ENCODE results near the gene POP4. TPM values are rescaled to one million over a fixed set of nuclear protein-coding genes. Genes with fewer than 3 reads are reported as not detected.

Gene POP4
- total and polyA plus RNA-seq, 12 donors, result 65.4 to 134 (median 75.5) TPM

- TF ChIP-seq CTCF (IDR thresholded peaks at IDR 0.05) (no peak), POLR2A (IDR thresholded peaks at IDR 0.05) (no peak)
- Histone ChIP-seq H3K27ac (no peak overlapping the region), H3K27me3 (no peaks in the 10 kb centered on the region), H3K4me1 (replicated peaks in 1 of 2) (no peaks in the 10 kb centered on the region), H3K4me3 (no peak overlapping the region), H3K9me3 (replicated peaks in 1 of 3) (no peaks in the 10 kb centered on the region), H3K36me3 (replicated peaks in 1 of 2) (no peaks in the 10 kb centered on the region)
- WGBS, 4 donors, result 84 to 90% (median 89%) methylated on average over 5 of the region's 5 CpGs
- no peak for DNase-seq
- intact Hi-C loops (cut with DNase I), result no loop called here
These were observed 23.9 kb downstream of the POP4 start for GRCh38 chr19:29629836-29630534.

- H3K4me3 ChIP-seq, result no peak overlapping the region
- 45 to 76% (median 62%) methylated on average over 2 of the region's 2 CpGs for WGBS, 4 donors
- no peaks in the 10 kb centered on the region for H3K9me3 ChIP-seq (replicated peaks in 1 of 3)
- intact Hi-C loops (cut with DNase I), result no loop called here
- no peaks in the 10 kb centered on the region for H3K27me3 ChIP-seq
- H3K4me1 ChIP-seq (replicated peaks in 1 of 2), result no peaks in the 10 kb centered on the region
- TF ChIP-seq POLR2A (IDR thresholded peaks at IDR 0.05), result no peak
- TF ChIP-seq CTCF (IDR thresholded peaks at IDR 0.05), result no peak
- H3K36me3 ChIP-seq (replicated peaks in 1 of 2), result no peaks in the 10 kb centered on the region
- no peak for DNase-seq
- H3K27ac ChIP-seq, result no peak overlapping the region
These were observed 24.6 kb downstream of the POP4 start for GRCh38 chr19:29630655-29631054.

- no peaks in the 10 kb centered on the region for H3K9me3 ChIP-seq (replicated peaks in 1 of 3)
- DNase-seq, result no peak
- H3K27me3 ChIP-seq, result no peaks in the 10 kb centered on the region
- H3K4me3 ChIP-seq, result no peak overlapping the region
- H3K4me1 ChIP-seq (replicated peaks in 1 of 2), result no peaks in the 10 kb centered on the region
- 88 to 95% (median 94%) methylated on average over 3 of the region's 3 CpGs; no CpG with 5 or more reads in 1 of the 4 donors for WGBS, 4 donors
- intact Hi-C loops (cut with DNase I), result no loop called here
- TF ChIP-seq CTCF (IDR thresholded peaks at IDR 0.05) (no peak), POLR2A (IDR thresholded peaks at IDR 0.05) (no peak)
- no peak overlapping the region for H3K27ac ChIP-seq
- no peaks in the 10 kb centered on the region for H3K36me3 ChIP-seq (replicated peaks in 1 of 2)
These were observed 25.4 kb downstream of the POP4 start for GRCh38 chr19:29631450-29631849.

- Histone ChIP-seq H3K36me3 (replicated peaks in 1 of 2) (no peaks in the 10 kb centered on the region), H3K27me3 (no peaks in the 10 kb centered on the region), H3K27ac (no peak overlapping the region), H3K9me3 (replicated peaks in 1 of 3) (no peaks in the 10 kb centered on the region), H3K4me1 (replicated peaks in 1 of 2) (no peaks in the 10 kb centered on the region), H3K4me3 (no peak overlapping the region)
- WGBS, 4 donors, result 65 to 75% (median 71%) methylated on average over 2 of the region's 2 CpGs
- intact Hi-C loops (cut with DNase I), result no loop called here
- TF ChIP-seq CTCF (IDR thresholded peaks at IDR 0.05) (no peak), POLR2A (IDR thresholded peaks at IDR 0.05) (no peak)
- no peak for DNase-seq
These were observed 27.9 kb downstream of the POP4 start for GRCh38 chr19:29634002-29634401.
